Stomach smooth muscle (tissue), 2 donors: Measurements from ENCODE around the gene BRAF.
"Not testable (repeated sequence)": the region's sequence is repeated elsewhere in the genome, so short reads cannot be mapped to it uniquely, and the experiment has no call there.

Source experiments
- H3K27ac ChIP-seq: one replicate; pipeline ENCODE4 v1.7.0; 2013; ENCODE audit warnings: mild to moderate bottlenecking, low read length, inconsistent platforms
- H3K27me3 ChIP-seq, 2 donors: one replicate each; pipeline ENCODE4 v1.7.0; 2013; ENCODE audit warnings: low read length in 2 of 2; ENCODE audit not compliant: insufficient read depth in 2 of 2, control insufficient read depth in 1 of 2
- H3K36me3 ChIP-seq, 2 donors: one replicate each; pipeline ENCODE4 v1.7.0; 2013; ENCODE audit warnings: low read length in 2 of 2; ENCODE audit not compliant: control insufficient read depth in 2 of 2, insufficient read depth in 2 of 2
- H3K4me1 ChIP-seq: one replicate; pipeline ENCODE4 v1.7.0; 2013; ENCODE audit warnings: low read length; ENCODE audit not compliant: control insufficient read depth, insufficient read depth
- H3K4me3 ChIP-seq, 2 donors: one replicate each; pipeline ENCODE4 v1.7.0; 2013; ENCODE audit warnings: low read length in 2 of 2
- H3K9ac ChIP-seq, 2 donors: one replicate each; pipeline ENCODE4 v1.7.0; 2013; ENCODE audit warnings: low read length in 2 of 2, mild to moderate bottlenecking in 1 of 2
- H3K9me3 ChIP-seq, 2 donors: one replicate each; pipeline ENCODE4 v1.7.0; 2013; ENCODE audit warnings: low read length in 2 of 2; ENCODE audit not compliant: control insufficient read depth in 2 of 2
- donor health status: healthy.
- donor health status: Pancreatic carcinoma.

BRAF gene

GRCh38 chr7:140898786-140899536, 25.8 kb downstream of the BRAF start:
- no peaks in the 10 kb centered on the region for H3K36me3 ChIP-seq
- H3K27me3 ChIP-seq = no peaks in the 10 kb centered on the region
- no peak overlapping the region for H3K27ac ChIP-seq
- no peak overlapping the region for H3K4me3 ChIP-seq
- no peaks in the 10 kb centered on the region for H3K4me1 ChIP-seq
- H3K9ac ChIP-seq = no peak overlapping the region
- no peaks in the 10 kb centered on the region for H3K9me3 ChIP-seq

GRCh38 chr7:140896996-140897395, 27.7 kb downstream of the BRAF start:
- Histone ChIP-seq H3K4me3 (no peak overlapping the region), H3K9me3 (no peaks in the 10 kb centered on the region), H3K9ac (no peak overlapping the region), H3K4me1 (no peaks in the 10 kb centered on the region), H3K27me3 (no peaks in the 10 kb centered on the region), H3K36me3 (no peaks in the 10 kb centered on the region), H3K27ac (no peak overlapping the region)

GRCh38 chr7:140889645-140890044, 35.1 kb downstream of the BRAF start:
- Histone ChIP-seq H3K27ac (no peak overlapping the region), H3K9ac (no peak overlapping the region), H3K27me3 (no peaks in the 10 kb centered on the region), H3K4me3 (no peak overlapping the region), H3K36me3 (no peaks in the 10 kb centered on the region), H3K4me1 (no peaks in the 10 kb centered on the region), H3K9me3 (no peaks in the 10 kb centered on the region)

GRCh38 chr7:140889150-140889549, 35.6 kb downstream of the BRAF start:
- H3K27ac ChIP-seq = no peak overlapping the region
- no peak overlapping the region for H3K4me3 ChIP-seq
- no peaks in the 10 kb centered on the region for H3K27me3 ChIP-seq
- no peaks in the 10 kb centered on the region for H3K36me3 ChIP-seq
- H3K4me1 ChIP-seq = no peaks in the 10 kb centered on the region
- no peak overlapping the region for H3K9ac ChIP-seq
- H3K9me3 ChIP-seq = no peaks in the 10 kb centered on the region

DNA sequence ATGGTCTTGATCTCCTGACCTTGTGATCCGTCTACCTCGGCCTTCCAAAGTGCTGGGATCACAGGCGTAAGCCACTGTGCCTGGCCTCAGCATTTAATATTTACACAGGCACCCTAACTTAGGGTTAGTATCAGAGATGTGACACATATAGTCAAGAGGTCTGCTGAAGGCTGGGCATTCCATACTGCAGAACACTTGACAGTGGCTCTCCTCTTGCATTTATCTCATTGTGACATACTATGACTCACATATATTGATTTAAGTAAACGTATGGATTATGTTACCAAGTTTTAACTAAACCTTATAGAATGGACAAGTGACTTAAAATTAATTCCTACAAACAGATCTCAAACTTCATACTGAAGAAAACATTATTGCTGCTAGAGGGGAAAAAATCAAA, 36.6 kb downstream of the BRAF start:
- Histone ChIP-seq H3K4me1 (no peaks in the 10 kb centered on the region), H3K9me3 (no peaks in the 10 kb centered on the region), H3K27me3 (no peaks in the 10 kb centered on the region), H3K4me3 (no peak overlapping the region), H3K9ac (no peak overlapping the region), H3K36me3 (no peaks in the 10 kb centered on the region), H3K27ac (no peak overlapping the region)

- no peak overlapping the region for H3K4me3 ChIP-seq
Observed at GRCh38 chr7:140885735-140886334, 38.9 kb downstream of the BRAF start.

DNA sequence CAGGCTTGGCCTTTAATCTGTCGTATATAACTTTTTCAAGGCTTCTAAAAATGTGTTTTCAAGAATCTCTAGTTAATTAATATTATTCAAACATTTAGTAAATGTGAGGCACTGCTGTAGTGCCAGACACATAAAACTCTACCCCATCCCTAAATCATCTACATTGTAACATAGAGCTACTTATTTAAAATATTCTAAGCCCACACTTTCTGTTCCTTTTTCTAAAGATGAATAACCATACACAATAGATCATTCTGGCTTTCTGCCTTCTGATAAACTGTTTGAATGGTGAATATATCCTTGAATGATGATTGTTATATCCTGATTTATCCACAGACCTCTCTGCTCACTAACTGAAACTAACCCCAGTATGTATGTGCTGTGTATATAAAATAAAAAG, 41.4 kb downstream of the BRAF start:
- Histone ChIP-seq H3K36me3 (no peaks in the 10 kb centered on the region), H3K27me3 (no peaks in the 10 kb centered on the region), H3K9me3 (no peaks in the 10 kb centered on the region)

More at GRCh38 chr7:140885735-140886334, 38.9 kb downstream of the BRAF start:
- Histone ChIP-seq H3K36me3 (no peaks in the 10 kb centered on the region), H3K9me3 (no peaks in the 10 kb centered on the region), H3K4me1 (no peaks in the 10 kb centered on the region), H3K27me3 (no peaks in the 10 kb centered on the region), H3K27ac (no peak overlapping the region), H3K9ac (no peak overlapping the region)

DNA sequence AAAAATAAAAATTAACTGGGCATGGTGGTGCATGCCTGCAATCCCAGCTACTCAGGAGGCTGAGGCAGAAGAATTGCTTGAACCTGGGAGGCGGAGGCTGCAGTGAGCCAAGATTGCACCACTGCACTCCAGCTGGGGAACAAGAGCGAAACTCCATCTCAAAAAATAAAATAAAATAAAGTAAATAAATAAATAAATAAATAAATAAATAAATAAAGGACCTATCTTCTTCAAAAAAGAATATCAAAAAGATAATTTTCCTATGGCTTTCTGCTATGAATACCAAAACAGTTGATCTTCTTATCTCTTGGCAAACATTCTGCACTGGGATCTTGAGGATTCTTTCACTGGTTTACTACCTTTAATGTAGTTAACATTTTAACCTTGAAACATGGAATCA, 41.9 kb downstream of the BRAF start:
- not testable (repeated sequence) for H3K36me3 ChIP-seq, H3K9me3 ChIP-seq, H3K4me3 ChIP-seq, H3K27ac ChIP-seq, H3K27me3 ChIP-seq, H3K4me1 ChIP-seq, H3K9ac ChIP-seq

More for the DNA sequence above, 41.4 kb downstream of the BRAF start:
- H3K4me3 ChIP-seq = no peak overlapping the region
- H3K27ac ChIP-seq = no peak overlapping the region
- H3K4me1 ChIP-seq = no peaks in the 10 kb centered on the region
- no peak overlapping the region for H3K9ac ChIP-seq

- Histone ChIP-seq H3K9ac (no peak overlapping the region), H3K9me3 (no peaks in the 10 kb centered on the region), H3K27ac (no peak overlapping the region), H3K36me3 (no peaks in the 10 kb centered on the region), H3K27me3 (no peaks in the 10 kb centered on the region), H3K4me3 (no peak overlapping the region), H3K4me1 (no peaks in the 10 kb centered on the region)
Observed at GRCh38 chr7:140881507-140882228, 43.1 kb downstream of the BRAF start.

DNA sequence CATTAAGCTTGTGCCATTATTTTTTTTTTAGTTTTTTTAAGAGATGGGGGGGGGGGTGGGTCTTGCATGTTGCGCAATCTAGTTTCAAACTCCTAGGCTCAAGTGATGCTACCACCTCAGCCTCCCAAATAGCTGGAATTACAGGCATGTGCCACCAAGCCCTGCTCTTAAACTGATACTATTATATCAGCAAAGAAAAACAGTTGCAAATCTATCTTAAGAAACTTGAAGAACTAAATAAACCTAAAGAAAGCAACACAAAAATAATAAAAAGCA, 47.5 kb downstream of the BRAF start:
- H3K36me3 ChIP-seq = no peaks in the 10 kb centered on the region
- no peaks in the 10 kb centered on the region for H3K27me3 ChIP-seq
- no peak overlapping the region for H3K4me3 ChIP-seq
- H3K4me1 ChIP-seq = no peaks in the 10 kb centered on the region
- H3K9ac ChIP-seq = no peak overlapping the region
- H3K27ac ChIP-seq = no peak overlapping the region
- no peaks in the 10 kb centered on the region for H3K9me3 ChIP-seq
